ENCODE measurements around the gene RNF40. TPM values are rescaled to one million over a fixed set of nuclear protein-coding genes. Genes with fewer than 3 reads are reported as not detected.

RNF40 gene
- 66.8 and 76.7 TPM in 2 replicates for total RNA-seq

DNA sequence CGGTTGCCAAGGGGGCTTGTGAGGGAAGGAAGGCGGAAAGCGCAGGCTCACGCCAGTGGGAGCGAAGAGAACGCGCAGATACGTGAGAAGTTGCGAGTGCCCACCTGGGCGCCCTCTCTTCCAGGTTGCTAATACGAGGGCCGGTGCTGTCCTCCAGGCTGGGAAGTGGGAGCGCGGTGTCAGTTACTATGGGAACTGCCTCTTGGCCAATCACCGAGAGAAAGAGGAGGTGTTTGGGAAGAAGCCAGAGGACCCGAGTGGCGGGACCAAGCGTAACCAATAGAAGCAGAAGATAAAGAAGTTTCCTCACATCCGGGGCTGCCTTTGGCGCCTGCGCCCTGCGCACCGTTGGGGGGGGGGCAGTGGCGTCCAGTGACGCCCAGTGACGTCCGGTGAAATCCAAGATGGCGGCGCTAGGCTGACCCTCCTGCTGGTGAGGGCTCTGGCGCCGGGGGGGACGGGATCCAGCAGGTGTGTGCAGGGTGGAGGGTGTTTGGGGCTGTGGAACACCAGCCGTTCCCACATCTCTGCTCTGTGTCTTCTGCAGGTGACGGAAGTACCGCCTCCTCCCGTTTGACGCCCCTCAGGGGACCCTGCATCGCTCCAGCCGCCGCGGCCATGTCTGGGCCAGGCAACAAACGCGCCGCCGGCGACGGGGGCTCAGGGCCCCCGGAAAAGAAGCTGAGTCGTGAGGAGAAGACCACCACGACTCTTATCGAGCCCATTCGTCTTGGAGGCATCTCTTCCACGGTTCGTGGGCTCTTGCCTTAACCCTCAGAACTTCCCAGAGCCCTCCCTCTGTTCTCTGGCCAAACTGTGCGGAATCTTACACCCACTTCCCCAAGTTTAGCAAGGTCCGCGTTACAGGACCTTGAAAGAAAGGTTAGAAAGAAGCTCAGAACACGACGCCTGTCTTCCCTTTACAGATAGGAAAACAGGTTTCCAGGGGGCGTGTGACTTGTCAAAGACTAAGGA, at the start of gene RNF40, which contains the start of gene CFAP119:
Gene RNF40 (plus strand): TSS at position 395 of the 975 bp plus-strand sequence. CDS start 224 bp downstream, at position 619.
Gene CFAP119 (minus strand): TSS at position 135 of the 975 bp plus-strand sequence. CDS start 314 bp downstream, outside the sequence.

DNA sequence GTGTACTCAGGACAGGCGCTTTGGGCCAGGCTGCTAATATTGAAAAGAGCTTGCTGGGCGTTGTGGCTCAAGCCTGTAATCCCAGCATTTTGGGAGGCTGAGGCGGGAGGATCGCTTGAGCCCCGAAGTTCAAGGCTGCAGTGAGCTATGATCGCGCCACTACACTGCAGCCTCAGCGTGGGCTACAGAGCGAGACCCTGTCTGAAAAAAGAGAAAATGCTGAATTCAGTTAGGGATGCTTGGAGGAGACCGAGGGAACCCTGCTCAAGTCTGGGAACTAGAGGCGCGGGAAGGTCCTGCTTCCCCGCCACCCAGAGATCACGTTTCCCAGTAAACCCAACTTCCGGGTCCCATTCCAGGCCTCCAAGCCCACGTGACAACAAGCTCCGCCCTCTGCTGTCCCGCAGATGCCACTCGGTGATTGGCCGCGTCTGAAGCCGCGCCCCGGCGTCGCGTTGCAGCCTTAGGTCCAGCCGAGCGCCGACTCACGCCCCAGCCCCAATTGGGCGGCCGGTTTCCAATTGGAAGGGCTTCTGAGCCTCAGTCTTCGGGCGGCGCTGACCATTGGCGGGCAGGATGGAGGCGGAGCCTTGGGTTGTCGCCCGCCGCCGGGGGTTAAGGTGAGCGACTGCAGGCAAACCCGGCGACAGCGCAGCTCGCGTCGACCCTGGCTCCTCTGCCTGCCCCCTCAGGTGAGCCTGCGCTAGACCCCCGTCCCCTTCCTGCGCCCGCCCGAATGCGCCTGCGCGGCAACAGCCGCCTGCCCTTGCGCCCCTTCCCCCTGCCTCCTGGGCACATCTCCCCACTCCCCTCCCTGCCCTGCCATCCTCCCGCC, 14.1 kb upstream of the RNF40 start, which contains the start of gene PHKG2:
Gene PHKG2 (plus strand): TSS at position 627 of the 835 bp plus-strand sequence. CDS start 396 bp downstream, outside the sequence.

DNA sequence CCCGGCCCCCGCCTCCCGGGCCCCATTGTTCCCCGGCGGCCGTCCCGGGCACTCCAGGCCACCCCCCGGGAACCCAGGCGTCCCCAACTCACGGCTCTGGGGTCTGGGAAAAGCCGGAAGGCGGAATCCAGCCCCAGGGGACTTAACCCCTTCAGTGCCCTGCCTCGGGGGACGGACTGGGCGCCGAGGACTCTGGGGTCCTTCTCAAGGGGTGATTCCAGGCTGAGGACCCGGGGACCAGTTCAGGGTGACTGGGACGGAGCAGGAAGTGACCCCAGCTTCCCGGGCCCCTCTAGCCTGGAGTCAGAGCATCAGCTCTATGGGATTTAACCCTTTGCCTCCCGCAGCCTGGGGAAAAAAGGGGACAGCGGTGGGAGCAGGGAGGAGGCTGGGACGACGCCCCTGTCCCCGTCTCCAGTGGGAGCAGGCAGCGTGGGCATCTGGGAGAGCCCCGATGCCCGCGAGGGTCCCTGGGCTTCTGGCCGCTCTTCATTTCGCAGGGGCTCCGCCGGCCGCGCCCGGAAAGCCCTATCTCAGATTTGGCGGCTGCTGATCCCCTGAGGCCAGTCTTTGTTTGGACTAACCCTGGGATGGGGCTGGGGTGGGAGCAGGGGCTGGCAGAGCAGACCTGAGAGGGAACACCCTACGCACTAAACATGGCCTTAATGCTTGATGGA, 25.0 kb downstream of the RNF40 start, which contains the start of gene ZNF629:
Gene ZNF629 (minus strand): TSS at position 270 of the 677 bp plus-strand sequence. CDS start 2,723 bp downstream, outside the sequence.

Other genes with a start within 250 kb of the RNF40 start
- gene ZNF768, start 235.8 kb upstream of the RNF40 start, total RNA-seq = 27.6 and 31.6 TPM in 2 replicates
- 5.5 and 7.0 TPM in 2 replicates for gene ZNF747, start 227.5 kb upstream of the RNF40 start, total RNA-seq
- gene ZNF764, start 203.9 kb upstream of the RNF40 start, total RNA-seq = 6.3 and 8.2 TPM in 2 replicates
- 8.7 and 11.8 TPM in 2 replicates for gene ZNF688, start 190.6 kb upstream of the RNF40 start, total RNA-seq
- gene ZNF785, start 176.6 kb upstream of the RNF40 start, total RNA-seq = 3.2 and 4.3 TPM in 2 replicates
- gene ZNF689, start 151.9 kb upstream of the RNF40 start, total RNA-seq = 3.4 and 5.5 TPM in 2 replicates
- gene PRR14, start 111.4 kb upstream of the RNF40 start, total RNA-seq = 14.7 and 27.7 TPM in 2 replicates
- 21.3 and 29.2 TPM in 2 replicates for gene FBRS, start 103.9 kb upstream of the RNF40 start, total RNA-seq
- 7.4 and 12.9 TPM in 2 replicates for gene SRCAP, start 63.2 kb upstream of the RNF40 start, total RNA-seq
- gene PHKG2, start 13.9 kb upstream of the RNF40 start, total RNA-seq = 17.9 and 19.8 TPM in 2 replicates
- 1.7 and 3.0 TPM in 2 replicates for gene CFAP119, start 260 bp upstream of the RNF40 start, total RNA-seq
- gene ZNF629, start 24.9 kb downstream of the RNF40 start, total RNA-seq = 9.9 and 14.6 TPM in 2 replicates
- gene BCL7C, start 131.8 kb downstream of the RNF40 start, total RNA-seq = 49.9 and 56.1 TPM in 2 replicates
- gene CTF1, start 134.3 kb downstream of the RNF40 start, total RNA-seq = 1.6 and 2.5 TPM in 2 replicates
- gene FBXL19, start 161.2 kb downstream of the RNF40 start, total RNA-seq = 38.2 and 39.7 TPM in 2 replicates
- 22.2 and 30.5 TPM in 2 replicates for gene ORAI3, start 186.7 kb downstream of the RNF40 start, total RNA-seq
- 3.4 and 4.6 TPM in 2 replicates for gene SETD1A, start 195.4 kb downstream of the RNF40 start, total RNA-seq
- 8.8 and 10.4 TPM in 2 replicates for gene HSD3B7, start 222.9 kb downstream of the RNF40 start, total RNA-seq
- 0.05 and 1.1 TPM in 2 replicates for gene STX1B, start 248.3 kb downstream of the RNF40 start, total RNA-seq

Measured in airway epithelial cell (primary cell).